GM20000 (cell line): Measurements from ENCODE around the gene TCF12.

Experiments used
- DNase-seq: peaks from one replicate; pipeline ENCODE4 v3.0.0; 2012; ENCODE audit warnings: low spot score
- CTCF ChIP-seq: IDR thresholded peaks from 2 replicates; pipeline ENCODE4 v1.5.1; 2012; ENCODE audit warnings: mild to moderate bottlenecking, control low read depth; ENCODE audit errors: extremely low read depth, missing control alignments

Gene TCF12

GRCh38 chr15:57235186-57235585 lies 316.7 kb downstream of the TCF12 start:
- no peak for TF ChIP-seq CTCF
- no peak for DNase-seq

- DNase-seq, result no peak
- TF ChIP-seq CTCF, result no peak
These were observed 317.4 kb downstream of the TCF12 start for GRCh38 chr15:57235873-57236272.

GRCh38 chr15:57236561-57237300 lies 318.3 kb downstream of the TCF12 start:
- no peak for TF ChIP-seq CTCF
- DNase-seq, result no peak

GRCh38 chr15:57237301-57237642 lies 318.8 kb downstream of the TCF12 start:
- DNase-seq, result no peak

GRCh38 chr15:57237676-57238075 lies 319.2 kb downstream of the TCF12 start:
- DNase-seq, result no peak
- no peak for TF ChIP-seq CTCF

More at GRCh38 chr15:57237301-57237642, 318.8 kb downstream of the TCF12 start:
- TF ChIP-seq CTCF, result no peak

GRCh38 chr15:57245130-57245529 lies 326.7 kb downstream of the TCF12 start:
- no peak for DNase-seq
- TF ChIP-seq CTCF, result no peak

- no peak for TF ChIP-seq CTCF
- no peak for DNase-seq
These were observed 327.3 kb downstream of the TCF12 start for GRCh38 chr15:57245714-57246113.
